Panc1 (cell line): ENCODE data around the gene DCLK2. TPM values are rescaled to one million over a fixed set of nuclear protein-coding genes. Genes with fewer than 3 reads are reported as not detected.

Source experiments
- ATAC-seq: fragments of 200-7000 bp; cut with Tn5 transposase; 2 replicates; pipeline ENCODE4 v1.9.1; 2020; ENCODE audit warnings: mild to moderate bottlenecking, moderate library complexity
- BruUV-seq: library from RNA; stranded (reverse); fragments of 400-500 nt; replicated peaks from 2 replicates; lab custom pipeline; 2021; lab: Mats Ljungman, UMichigan
- CTCF ChIA-PET: fragments of 300-600 bp; sonication (Branson Sonifier 250); formaldehyde crosslinking; loops from one replicate; lab custom pipeline; 2022; ENCODE audit warnings: antibody characterized with exemption; lab: Charles Lee
- POLR2A ChIA-PET: fragments of 300-600 bp; sonication (Branson Sonifier 250); formaldehyde crosslinking; loops from one replicate; lab custom pipeline; 2022; ENCODE audit warnings: antibody characterized with exemption; lab: Charles Lee
- DNase-seq: peaks from one replicate; pipeline ENCODE4 v3.0.0-alpha.2; 2010; ENCODE audit warnings: low read depth, low spot score
- H3K27ac ChIP-seq: 2 replicates; pipeline ENCODE4 v1.5.1; 2011; ENCODE audit warnings: mild to moderate bottlenecking, low read length, inconsistent platforms
- H3K27me3 ChIP-seq: fragments of 200-500 bp; sonication (Bioruptor generic); 2 replicates; pipeline ENCODE4 v1.6.0; 2014; ENCODE audit warnings: low read length, inconsistent platforms; ENCODE audit not compliant: control insufficient read depth, insufficient read depth
- H3K36me3 ChIP-seq: fragments of 200-500 bp; sonication (Bioruptor generic); 2 replicates; pipeline ENCODE4 v1.5.1; 2014; ENCODE audit warnings: inconsistent platforms, mild to moderate bottlenecking, low read length, moderate library complexity; ENCODE audit not compliant: control insufficient read depth, insufficient read depth
- H3K4me1 ChIP-seq: 2 replicates; pipeline ENCODE4 v1.5.1; 2011; ENCODE audit warnings: inconsistent platforms, mild to moderate bottlenecking, low read length, moderate library complexity; ENCODE audit not compliant: control insufficient read depth, insufficient read depth
- H3K4me3 ChIP-seq, 2 experiments: 2 replicates each; pipeline ENCODE4 v1.5.1; 2011 to 2012; ENCODE audit warnings: low read depth in 2 of 2, low read length in 2 of 2, mild to moderate bottlenecking in 2 of 2, inconsistent platforms in 1 of 2, moderate library complexity in 1 of 2
- H3K9me3 ChIP-seq: fragments of 200-500 bp; sonication (Bioruptor generic); 2 replicates; pipeline ENCODE4 v1.5.1; 2014; ENCODE audit warnings: low read depth, mild to moderate bottlenecking, inconsistent platforms, low read length, moderate library complexity; ENCODE audit not compliant: control insufficient read depth, insufficient read depth
- POLR2AphosphoS5 ChIP-seq: IDR thresholded peaks from 2 replicates; pipeline ENCODE4 v1.6.1; 2012; ENCODE audit warnings: mild to moderate bottlenecking, low read depth, low read length, moderate library complexity
- REST ChIP-seq, 2 experiments: IDR thresholded peaks; 2 replicates each; pipeline ENCODE4 v1.6.1; 2011 to 2012; ENCODE audit warnings: low read depth in 2 of 2, control low read depth in 1 of 2, low read length in 1 of 2, mild to moderate bottlenecking in 1 of 2, moderate library complexity in 1 of 2; ENCODE audit not compliant: insufficient read depth in 1 of 2
- SIN3A ChIP-seq: IDR thresholded peaks from 2 replicates; pipeline ENCODE4 v1.6.1; 2012; ENCODE audit warnings: low read depth, mild to moderate bottlenecking, low read length, moderate library complexity, borderline replicate concordance; ENCODE audit not compliant: insufficient read depth
- TCF7L2 ChIP-seq: IDR thresholded peaks from 2 replicates; pipeline ENCODE4 v1.6.1; 2011; ENCODE audit warnings: mild to moderate bottlenecking, low read depth, low read length, inconsistent platforms
- in situ Hi-C: cut with HindIII; loops from 2 replicates; pipeline ENCODE4 v1.10.0; 2016; ENCODE audit warnings: low sequenced_read_pairs, low pct_unique_long_range_greater_than_20kb
- intact Hi-C: fragments of 100-400 bp; cut with micrococcal nuclease; formaldehyde crosslinking; loops from one replicate; pipeline ENCODE4 v1.10.0; 2022; ENCODE audit not compliant: unreplicated experiment
- total RNA-seq: library from RNA; stranded (reverse); gene quantifications from one replicate; pipeline ENCODE4 v1.2.1, GENCODE V29; 2021; ENCODE audit not compliant: unreplicated experiment
- TF ChIP-seq, protein P1 (sequence below): fragments of 450-650 bp; IDR thresholded peaks from 2 replicates; pipeline ENCODE4 v1.5.1; 2017; ENCODE audit warnings: mild to moderate bottlenecking

Gene DCLK2
- total RNA-seq, 1 experiment from 2014 or later: 9.5 TPM

DNA sequence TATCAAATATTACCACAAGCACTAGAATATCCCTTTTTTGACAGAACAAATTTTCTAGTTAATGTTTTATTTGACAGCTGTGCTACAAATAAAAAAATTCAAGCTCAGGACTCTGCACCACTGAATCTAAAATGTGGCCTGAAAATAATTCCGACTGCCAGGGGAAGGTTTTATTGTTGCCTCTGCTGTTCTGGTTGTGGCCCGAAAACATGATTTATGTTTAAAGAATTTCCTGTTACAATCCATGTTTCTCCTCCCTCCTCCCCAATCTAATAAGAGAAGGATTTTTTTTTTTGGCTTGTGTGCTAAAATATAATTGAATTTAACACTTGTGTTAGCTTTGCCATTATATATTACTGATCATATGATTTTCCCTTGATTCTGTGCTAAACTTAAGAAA, 227.8 kb downstream of the DCLK2 start:
- intact Hi-C loops: no loop called here
- ATAC-seq: no peak
- BruUV-seq: no TSS peak
- Histone ChIP-seq H3K4me1 (no peaks in the 10 kb centered on the region), H3K27me3 (no peaks in the 10 kb centered on the region), H3K36me3 (no peaks in the 10 kb centered on the region), H3K27ac (no peak overlapping the region), H3K9me3 (no peaks in the 10 kb centered on the region), H3K4me3 (no peak overlapping the region)
- POLR2A ChIA-PET: no interaction called here
- in situ Hi-C loops: no loop called here
- CTCF ChIA-PET: no interaction called here
- DNase-seq: no peak
- TF ChIP-seq SIN3A: no peak
- no peak for TF ChIP-seq REST (IDR thresholded peaks at IDR 0.05; ENCODE audit: insufficient read depth in 1 of 2, low read depth in 2 of 2, low read length in 1 of 2)
- no peak for TF ChIP-seq POLR2AphosphoS5
- TF ChIP-seq, protein P1, sequence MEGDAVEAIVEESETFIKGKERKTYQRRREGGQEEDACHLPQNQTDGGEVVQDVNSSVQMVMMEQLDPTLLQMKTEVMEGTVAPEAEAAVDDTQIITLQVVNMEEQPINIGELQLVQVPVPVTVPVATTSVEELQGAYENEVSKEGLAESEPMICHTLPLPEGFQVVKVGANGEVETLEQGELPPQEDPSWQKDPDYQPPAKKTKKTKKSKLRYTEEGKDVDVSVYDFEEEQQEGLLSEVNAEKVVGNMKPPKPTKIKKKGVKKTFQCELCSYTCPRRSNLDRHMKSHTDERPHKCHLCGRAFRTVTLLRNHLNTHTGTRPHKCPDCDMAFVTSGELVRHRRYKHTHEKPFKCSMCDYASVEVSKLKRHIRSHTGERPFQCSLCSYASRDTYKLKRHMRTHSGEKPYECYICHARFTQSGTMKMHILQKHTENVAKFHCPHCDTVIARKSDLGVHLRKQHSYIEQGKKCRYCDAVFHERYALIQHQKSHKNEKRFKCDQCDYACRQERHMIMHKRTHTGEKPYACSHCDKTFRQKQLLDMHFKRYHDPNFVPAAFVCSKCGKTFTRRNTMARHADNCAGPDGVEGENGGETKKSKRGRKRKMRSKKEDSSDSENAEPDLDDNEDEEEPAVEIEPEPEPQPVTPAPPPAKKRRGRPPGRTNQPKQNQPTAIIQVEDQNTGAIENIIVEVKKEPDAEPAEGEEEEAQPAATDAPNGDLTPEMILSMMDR: no peak
- TF ChIP-seq TCF7L2: no peak

GRCh38 chr4:150306719-150307118, 228.5 kb downstream of the DCLK2 start:
- no peak overlapping the region for H3K4me3 ChIP-seq
- intact Hi-C loops: no loop called here
- no peaks in the 10 kb centered on the region for H3K4me1 ChIP-seq

More at GRCh38 chr4:150306719-150307118, 228.5 kb downstream of the DCLK2 start:
- Histone ChIP-seq H3K27me3 (no peaks in the 10 kb centered on the region), H3K36me3 (no peaks in the 10 kb centered on the region), H3K9me3 (no peaks in the 10 kb centered on the region), H3K27ac (no peak overlapping the region)
- ChIA-PET POLR2A (no interaction called here), CTCF (no interaction called here)
- BruUV-seq: no TSS peak
- DNase-seq: no peak
- in situ Hi-C loops: no loop called here
- TF ChIP-seq SIN3A: no peak
- TF ChIP-seq, protein P1: no peak
- no peak for TF ChIP-seq REST (IDR thresholded peaks at IDR 0.05; ENCODE audit: insufficient read depth in 1 of 2, low read depth in 2 of 2, low read length in 1 of 2)
- TF ChIP-seq TCF7L2: no peak
- ATAC-seq: no peak
